NCI-H526 (cell line): ENCODE data around the gene PNKD.

Source experiments
- DNase-seq, 2 experiments: peaks; one replicate each; lab custom pipeline; 2025; lab: John Stamatoyannopoulos, UW

PNKD gene

GRCh38 chr2:218269900-218270720 lies at the start of gene PNKD, which contains the start of gene AAMP:
TSS of gene PNKD (plus strand) at chr2:218270519. CDS start at chr2:218270536, 17 bp downstream.
TSS of gene AAMP (minus strand) at chr2:218270137. CDS start at chr2:218270086, 51 bp downstream.
- DNase-seq, result peak; percentile 98 to 99

DNA sequence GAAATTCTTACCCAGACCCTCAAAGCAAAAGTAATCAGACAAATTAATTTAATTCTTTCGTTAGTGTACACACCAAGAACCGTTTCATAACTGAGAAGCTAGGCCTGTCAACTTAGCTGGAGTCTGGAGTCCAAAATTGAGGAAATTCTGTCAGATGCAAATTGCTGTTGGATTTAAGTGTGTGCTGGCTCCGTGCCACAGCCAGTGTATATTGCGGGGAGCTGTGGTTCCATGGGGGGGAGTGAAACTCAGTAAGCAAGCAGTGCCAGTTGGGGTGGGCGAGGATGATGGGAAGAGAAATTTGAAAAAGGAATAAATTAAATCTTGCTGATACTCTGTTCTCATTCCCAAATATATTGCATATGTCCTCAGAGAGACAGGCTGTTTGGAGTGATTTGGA lies 49.3 kb upstream of the PNKD start:
- no peak for DNase-seq

- no peak for DNase-seq
Observed at GRCh38 chr2:218223046-218223445, 47.3 kb upstream of the PNKD start.

DNA sequence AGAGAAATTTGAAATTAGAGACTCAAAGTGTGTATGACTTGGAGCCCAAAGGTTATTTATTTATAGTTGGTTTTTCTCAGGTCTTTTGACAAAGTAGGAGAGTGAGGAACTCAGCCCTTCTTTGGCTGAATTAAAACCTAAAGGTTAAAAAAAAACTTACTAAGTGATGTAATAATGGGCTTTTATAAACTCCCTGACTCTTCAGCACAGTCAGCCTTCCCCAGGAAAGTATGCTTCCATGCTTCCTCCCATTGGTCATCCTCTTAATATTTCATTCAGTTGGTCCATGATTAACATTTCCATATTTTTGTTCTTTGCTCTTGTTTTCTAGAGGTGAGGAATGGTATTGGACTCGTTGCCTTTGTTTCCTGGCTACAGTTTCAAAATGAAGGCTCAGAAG lies 46.1 kb upstream of the PNKD start:
- no peak for DNase-seq

GRCh38 chr2:218226903-218227302 lies 43.4 kb upstream of the PNKD start:
- DNase-seq, result no peak

- DNase-seq, result no peak
Observed at GRCh38 chr2:218228366-218229090, 41.8 kb upstream of the PNKD start.

GRCh38 chr2:218229239-218229638 lies 41.1 kb upstream of the PNKD start:
- DNase-seq, result no peak

GRCh38 chr2:218229851-218230250 lies 40.5 kb upstream of the PNKD start:
- no peak for DNase-seq

DNA sequence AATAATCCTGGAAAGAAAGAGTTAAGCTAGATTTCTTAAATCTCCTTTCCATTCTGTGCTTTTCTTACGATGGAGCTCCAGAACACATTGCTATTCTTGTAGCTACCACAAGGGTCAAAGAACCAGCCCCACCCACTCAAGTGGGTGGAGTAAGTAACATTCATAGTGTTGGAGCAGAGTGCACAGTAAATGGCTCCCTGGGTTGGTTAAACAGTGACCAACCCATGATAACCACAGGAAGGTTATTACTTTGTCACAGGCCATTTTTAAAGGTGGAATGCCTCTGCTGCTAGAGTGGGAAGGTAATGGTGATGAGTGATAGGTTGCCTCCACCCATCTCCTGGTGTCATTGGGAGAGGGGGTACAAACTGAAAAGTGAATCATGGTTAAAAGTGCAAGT lies 39.4 kb upstream of the PNKD start:
- DNase-seq, result no peak

DNA sequence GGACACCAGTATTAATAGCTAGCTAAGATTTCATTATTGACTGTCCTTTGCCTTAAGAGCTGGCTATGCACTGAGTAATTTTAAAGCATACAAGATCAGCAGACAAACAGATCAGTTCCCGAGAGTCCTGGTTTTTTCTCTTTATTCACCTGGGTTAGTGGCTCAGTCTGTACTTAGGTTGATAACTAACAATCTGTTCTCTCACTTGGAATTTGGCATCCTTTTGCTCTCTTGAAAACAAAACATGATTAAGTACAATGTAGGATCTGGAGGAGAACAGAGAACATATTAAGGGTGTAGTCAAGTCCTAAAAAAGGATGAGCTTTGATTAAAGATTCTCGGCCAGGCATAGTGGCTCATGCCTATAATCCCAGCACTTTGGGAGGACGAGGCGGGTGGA lies 36.8 kb upstream of the PNKD start:
- DNase-seq, result no peak

DNA sequence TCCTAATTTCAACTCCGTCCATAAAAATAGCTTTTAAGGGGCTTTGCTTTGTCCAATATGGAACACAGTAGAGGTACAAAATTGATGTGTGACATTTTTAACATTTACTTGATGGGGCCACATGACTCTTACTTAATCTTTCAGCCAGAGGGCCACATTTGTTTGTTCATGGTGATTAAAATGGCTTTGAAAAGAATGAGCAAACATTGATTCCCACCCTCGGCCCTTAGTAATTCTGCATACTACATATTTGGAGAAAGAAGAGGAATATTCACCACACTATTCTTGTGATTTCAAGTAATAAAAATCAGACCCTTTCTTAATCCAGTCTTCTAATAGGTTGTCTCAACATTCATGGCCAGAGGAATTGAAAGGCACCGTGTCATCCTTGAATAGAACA lies 35.8 kb upstream of the PNKD start:
- no peak for DNase-seq

DNA sequence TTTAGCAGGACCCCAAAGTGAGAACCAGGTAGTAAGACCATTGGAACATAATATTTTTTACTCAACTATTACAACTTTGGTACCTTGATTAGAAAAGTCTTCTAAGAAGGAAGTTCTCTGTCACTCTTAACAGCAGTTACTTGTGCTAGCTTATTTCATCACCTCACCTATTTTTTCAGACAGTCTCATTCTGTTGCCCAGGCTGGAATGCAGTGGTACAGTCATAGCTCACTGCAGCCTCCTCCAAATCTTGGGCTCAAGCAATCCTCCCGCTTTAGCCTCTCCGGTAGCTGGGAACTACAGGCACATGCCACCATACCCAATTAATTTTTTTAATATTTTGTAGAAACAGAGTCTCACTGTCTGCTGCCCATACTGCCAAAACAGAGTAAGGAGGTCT lies 35.3 kb upstream of the PNKD start:
- DNase-seq, result no peak

DNA sequence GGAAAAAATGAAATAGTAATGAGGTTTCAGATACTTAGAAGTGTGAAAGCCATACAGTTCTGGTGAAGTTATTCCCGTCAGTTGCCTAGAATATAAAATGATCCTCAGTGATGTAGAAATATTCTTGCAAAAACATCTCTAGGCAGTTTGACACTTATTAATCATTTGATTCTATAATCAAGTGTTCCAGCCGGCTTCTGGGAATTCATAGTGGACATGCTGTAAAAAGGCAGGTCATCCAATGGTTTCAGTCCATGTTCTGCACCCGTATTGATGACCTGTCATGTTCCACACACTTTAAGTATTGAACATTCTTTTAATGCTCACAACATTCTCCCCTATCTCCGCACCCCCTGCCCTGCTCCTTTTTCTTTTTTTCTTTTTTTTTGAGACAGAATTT lies 33.5 kb upstream of the PNKD start:
- DNase-seq, result no peak

GRCh38 chr2:218238887-218239286 lies 31.4 kb upstream of the PNKD start:
- no peak for DNase-seq

- DNase-seq, result no peak
Observed at GRCh38 chr2:218244204-218244603, 26.1 kb upstream of the PNKD start.

- no peak for DNase-seq
Observed at GRCh38 chr2:218244665-218245064, 25.7 kb upstream of the PNKD start.

DNA sequence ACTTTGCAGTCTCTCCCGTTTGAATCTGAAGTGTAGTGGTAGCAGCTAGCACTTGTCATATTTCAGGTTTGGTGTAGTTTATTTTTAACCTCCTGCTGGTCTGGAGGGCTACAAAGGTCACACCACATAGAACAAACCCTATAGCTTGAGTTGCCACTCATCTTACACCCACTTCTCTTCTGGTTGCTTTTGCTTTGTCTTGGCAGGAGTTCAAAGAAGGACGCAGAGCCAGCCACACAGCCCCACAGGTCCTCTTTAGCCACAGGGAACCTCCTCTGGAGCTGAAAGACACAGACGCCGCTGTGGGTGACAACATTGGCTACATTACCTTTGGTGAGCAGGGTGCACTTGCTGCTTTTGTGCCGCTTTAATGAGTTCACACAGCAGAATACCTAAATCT lies 25.1 kb upstream of the PNKD start:
- DNase-seq, result no peak

DNA sequence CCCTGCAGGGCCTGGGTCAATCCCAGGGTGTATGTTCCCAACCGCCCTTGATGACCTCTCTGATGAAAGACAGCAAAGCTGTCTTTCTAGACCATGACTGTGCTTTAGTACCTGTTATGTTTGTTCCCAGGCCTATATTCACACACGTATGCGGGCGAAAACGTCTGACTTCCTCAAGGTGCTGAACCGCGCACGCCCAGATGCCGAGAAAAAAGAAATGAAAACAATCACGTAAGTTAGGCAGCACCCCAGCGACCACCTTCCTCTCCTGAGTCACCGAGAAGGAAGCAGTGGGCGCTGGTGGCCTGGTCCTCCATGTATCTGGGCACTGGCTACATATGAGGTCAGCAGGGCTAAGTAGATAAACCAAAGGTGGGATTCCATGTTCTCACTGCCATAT lies 20.6 kb upstream of the PNKD start:
- no peak for DNase-seq

- DNase-seq, result no peak
Observed at GRCh38 chr2:218252509-218253231, 17.6 kb upstream of the PNKD start.

DNA sequence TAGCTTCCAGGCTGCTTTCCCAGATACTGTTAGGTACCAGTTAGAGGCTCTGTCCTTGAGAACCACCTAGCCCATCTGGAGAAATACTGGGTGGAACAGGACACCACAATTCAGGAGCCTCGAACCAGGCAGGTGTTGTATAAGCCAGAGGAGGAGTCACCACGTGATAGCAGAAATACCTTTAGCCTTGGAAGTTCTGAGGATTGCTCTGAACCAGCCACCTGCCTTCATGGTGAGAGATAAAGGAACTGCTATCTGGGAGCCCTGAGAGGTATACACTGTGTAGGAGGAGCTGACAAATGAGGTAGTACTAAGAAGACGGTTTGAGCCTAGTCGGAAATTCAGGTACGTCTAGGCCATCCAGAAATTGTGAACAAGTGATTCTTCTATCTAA lies 17.1 kb upstream of the PNKD start:
- no peak for DNase-seq

GRCh38 chr2:218255446-218255845 lies 14.9 kb upstream of the PNKD start:
- no peak for DNase-seq

DNA sequence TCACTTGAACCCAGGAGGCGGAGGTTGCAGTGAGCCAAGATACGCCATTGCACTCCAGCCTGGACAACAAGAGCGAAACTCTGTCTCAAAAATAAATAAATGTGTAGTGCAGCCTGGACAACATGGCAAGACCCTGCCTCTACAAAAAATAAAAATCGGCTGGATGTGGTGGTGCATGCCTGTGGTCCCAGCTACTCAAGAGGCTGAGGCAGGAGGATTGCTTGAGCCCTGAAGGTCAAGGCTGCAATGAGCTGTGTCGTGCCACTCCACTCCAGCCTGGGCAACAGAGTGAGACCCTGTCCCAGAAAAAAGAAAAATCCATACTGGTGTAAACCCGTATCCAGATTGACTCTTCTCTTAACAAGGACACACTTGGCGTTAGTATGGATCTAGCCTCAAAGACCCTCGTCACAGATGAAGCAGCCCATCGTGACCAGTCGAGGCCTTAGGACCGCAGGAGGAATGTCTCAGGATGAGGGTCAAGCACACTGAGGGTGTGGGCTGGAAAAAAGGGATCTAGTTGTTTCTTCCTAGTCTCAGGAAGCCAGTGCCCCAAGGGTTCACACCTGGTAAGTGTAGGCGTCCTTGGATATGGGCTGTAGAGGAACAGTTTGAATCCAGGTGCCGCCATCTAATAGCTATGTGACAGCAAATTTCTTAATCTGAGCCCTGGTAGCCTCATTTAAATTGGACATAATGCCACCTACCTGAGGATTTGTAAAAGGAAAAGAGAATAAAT lies 13.5 kb upstream of the PNKD start:
- no peak for DNase-seq
